Measurements from ENCODE around the gene IQSEC1. TPM values are rescaled to one million over a fixed set of nuclear protein-coding genes. Genes with fewer than 3 reads are reported as not detected.

IQSEC1 gene
- total RNA-seq, 3 donors from 2014 or later, result 26.9 to 45.4 (median 26.9) TPM

GRCh38 chr3:13042715-13043271 lies 30.4 kb downstream of the IQSEC1 start:
- DNase-seq (ENCODE audit: low spot score in 2 of 2), result no peak
- Histone ChIP-seq H3K27ac (no peak overlapping the region), H3K4me1 (no peaks in the 10 kb centered on the region), H3K9me3 (no peaks in the 10 kb centered on the region), H3K27me3 (no peaks in the 10 kb centered on the region), H3K36me3 (no peaks in the 10 kb centered on the region), H3K4me3 (no peak overlapping the region)
- TF ChIP-seq POLR2A (IDR thresholded peaks at IDR 0.05) (no peak), CTCF (IDR thresholded peaks at IDR 0.05) (no peak), POLR2AphosphoS5 (IDR thresholded peaks at IDR 0.05) (no peak)
- intact Hi-C loops (cut with DNase I; ENCODE audit: low total_unique reads), result no loop called here

DNA sequence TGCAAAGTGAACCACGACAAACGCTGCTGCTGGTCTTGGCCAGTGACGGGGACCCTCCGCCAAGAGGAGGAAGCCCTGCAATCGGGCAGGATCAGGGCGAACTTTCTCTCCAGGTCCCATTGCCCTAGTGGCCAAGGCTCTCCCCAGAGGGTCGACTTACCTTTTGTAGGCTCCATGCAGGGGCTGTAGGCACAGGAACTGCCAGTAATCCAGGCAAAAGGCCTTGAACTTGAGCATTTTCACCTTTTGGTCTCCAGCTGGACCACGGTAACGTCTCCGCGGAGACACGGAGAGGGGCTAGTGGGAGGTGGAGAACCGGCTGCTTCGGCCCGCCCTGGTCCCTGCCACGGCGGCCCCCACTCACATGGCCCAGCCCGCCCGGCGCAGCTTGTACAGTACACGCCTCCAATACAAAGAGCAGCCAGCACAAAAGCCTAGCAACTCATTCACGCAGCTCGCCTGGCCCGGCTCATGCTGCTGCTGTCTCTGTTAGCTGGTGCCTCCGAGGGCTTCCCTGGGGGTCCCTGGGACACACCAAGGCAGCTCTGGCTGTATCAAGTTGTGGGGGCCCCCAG lies 31.0 kb downstream of the IQSEC1 start:
- H3K27me3 ChIP-seq, result no peaks in the 10 kb centered on the region
- intact Hi-C loops (cut with DNase I; ENCODE audit: low total_unique reads), result no loop called here
- no peaks in the 10 kb centered on the region for H3K4me1 ChIP-seq
- no peak overlapping the region for H3K27ac ChIP-seq
- H3K9me3 ChIP-seq, result no peaks in the 10 kb centered on the region
- no peak for TF ChIP-seq CTCF (IDR thresholded peaks at IDR 0.05)
- TF ChIP-seq POLR2A (IDR thresholded peaks at IDR 0.05), result no peak
- TF ChIP-seq POLR2AphosphoS5 (IDR thresholded peaks at IDR 0.05), result no peak
- no peak overlapping the region for H3K4me3 ChIP-seq
- DNase-seq (ENCODE audit: low spot score in 2 of 2), result no peak
- no peaks in the 10 kb centered on the region for H3K36me3 ChIP-seq

GRCh38 chr3:13041113-13041776 lies 32.0 kb downstream of the IQSEC1 start:
- H3K4me3 ChIP-seq, result no peak overlapping the region
- TF ChIP-seq CTCF (IDR thresholded peaks at IDR 0.05) (no peak), POLR2A (IDR thresholded peaks at IDR 0.05) (no peak), POLR2AphosphoS5 (IDR thresholded peaks at IDR 0.05) (no peak)
- H3K27me3 ChIP-seq, result no peaks in the 10 kb centered on the region
- DNase-seq (ENCODE audit: low spot score in 2 of 2), result no peak
- H3K4me1 ChIP-seq, result no peaks in the 10 kb centered on the region
- intact Hi-C loops (cut with DNase I; ENCODE audit: low total_unique reads), result no loop called here
- H3K9me3 ChIP-seq, result no peaks in the 10 kb centered on the region
- H3K36me3 ChIP-seq, result no peaks in the 10 kb centered on the region
- H3K27ac ChIP-seq, result no peak overlapping the region

DNA sequence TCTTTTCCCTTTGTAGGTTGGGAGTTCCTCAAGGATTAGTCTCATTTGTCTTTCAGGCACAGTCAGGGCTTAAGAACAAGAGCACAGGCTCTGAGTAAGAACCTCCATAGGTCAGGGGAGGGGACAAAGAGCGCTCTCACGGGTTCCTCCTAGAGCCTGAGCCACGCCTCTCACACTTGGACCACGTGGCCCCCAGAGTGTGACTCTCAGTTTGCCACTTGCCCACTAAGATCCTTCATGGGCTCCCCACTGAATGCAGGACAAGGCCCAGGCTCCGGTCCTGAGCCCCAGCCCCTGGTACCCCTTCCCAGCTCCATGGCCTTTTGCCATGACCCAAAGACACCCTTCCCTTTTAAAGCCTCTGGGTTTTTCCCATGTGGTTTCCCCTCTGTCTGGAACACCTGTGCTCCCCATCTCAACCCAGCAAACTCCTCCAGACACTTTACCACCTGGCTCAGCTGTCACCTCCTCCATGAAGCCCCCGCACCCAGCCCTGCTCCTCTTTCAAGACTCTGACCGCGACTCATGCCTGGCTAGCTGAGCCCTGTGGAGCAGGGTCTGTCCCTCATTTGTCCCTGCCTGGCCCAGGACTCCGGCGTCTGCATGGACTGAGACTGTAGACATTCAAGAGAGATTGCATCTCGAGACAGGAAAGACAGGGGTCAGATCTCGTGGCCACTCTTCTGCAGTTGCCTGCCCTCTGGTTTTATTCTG lies 32.7 kb downstream of the IQSEC1 start:
- H3K4me1 ChIP-seq, result no peaks in the 10 kb centered on the region
- H3K4me3 ChIP-seq, result no peak overlapping the region
- no peaks in the 10 kb centered on the region for H3K27me3 ChIP-seq
- no peak overlapping the region for H3K27ac ChIP-seq
- intact Hi-C loops (cut with DNase I; ENCODE audit: low total_unique reads), result no loop called here
- DNase-seq (ENCODE audit: low spot score in 2 of 2), result no peak
- H3K9me3 ChIP-seq, result no peaks in the 10 kb centered on the region
- no peaks in the 10 kb centered on the region for H3K36me3 ChIP-seq
- TF ChIP-seq CTCF (IDR thresholded peaks at IDR 0.05), result no peak
- TF ChIP-seq POLR2A (IDR thresholded peaks at IDR 0.05), result no peak
- TF ChIP-seq POLR2AphosphoS5 (IDR thresholded peaks at IDR 0.05), result no peak

Measured in breast epithelium (tissue), 4 donors.